ENCODE results near the gene PHYHD1.

DNA sequence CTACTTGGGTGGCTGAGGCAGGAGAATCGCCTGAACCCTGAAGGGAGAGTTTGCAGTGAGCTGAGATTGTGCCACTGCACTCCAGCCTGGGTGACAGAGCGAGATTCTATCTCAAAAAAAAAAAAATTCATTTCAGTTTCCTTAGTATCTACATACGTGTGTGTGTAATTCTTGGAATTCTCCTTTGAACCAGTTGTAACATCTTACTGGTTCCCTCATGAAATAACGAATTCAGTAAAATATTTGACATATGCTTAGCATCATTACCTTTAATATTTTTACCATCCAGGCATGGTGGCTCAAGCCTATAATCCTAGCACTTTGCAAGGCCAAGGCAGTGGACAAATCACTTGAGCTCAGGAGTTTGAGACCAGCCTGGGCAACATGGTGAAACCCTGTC is 8.8 kb downstream of the PHYHD1 start:
- TF ChIP-seq EZH2 (IDR thresholded peaks at IDR 0.05; ENCODE audit: borderline replicate concordance, low read length), result no peak
- TF ChIP-seq, protein P1, sequence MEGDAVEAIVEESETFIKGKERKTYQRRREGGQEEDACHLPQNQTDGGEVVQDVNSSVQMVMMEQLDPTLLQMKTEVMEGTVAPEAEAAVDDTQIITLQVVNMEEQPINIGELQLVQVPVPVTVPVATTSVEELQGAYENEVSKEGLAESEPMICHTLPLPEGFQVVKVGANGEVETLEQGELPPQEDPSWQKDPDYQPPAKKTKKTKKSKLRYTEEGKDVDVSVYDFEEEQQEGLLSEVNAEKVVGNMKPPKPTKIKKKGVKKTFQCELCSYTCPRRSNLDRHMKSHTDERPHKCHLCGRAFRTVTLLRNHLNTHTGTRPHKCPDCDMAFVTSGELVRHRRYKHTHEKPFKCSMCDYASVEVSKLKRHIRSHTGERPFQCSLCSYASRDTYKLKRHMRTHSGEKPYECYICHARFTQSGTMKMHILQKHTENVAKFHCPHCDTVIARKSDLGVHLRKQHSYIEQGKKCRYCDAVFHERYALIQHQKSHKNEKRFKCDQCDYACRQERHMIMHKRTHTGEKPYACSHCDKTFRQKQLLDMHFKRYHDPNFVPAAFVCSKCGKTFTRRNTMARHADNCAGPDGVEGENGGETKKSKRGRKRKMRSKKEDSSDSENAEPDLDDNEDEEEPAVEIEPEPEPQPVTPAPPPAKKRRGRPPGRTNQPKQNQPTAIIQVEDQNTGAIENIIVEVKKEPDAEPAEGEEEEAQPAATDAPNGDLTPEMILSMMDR (conservative IDR thresholded peaks at IDR 0.05 in 1 of 2, IDR thresholded peaks at IDR 0.05 in 1 of 2; ENCODE audit: extremely low read depth in 1 of 2, insufficient read depth in 1 of 2, low read depth in 1 of 2, low read length in 2 of 2), result no peak
